GM12878 (cell line): Measurements from ENCODE around the gene PHETA2.

Source experiments
- BHLHE40 ChIP-seq, 2 experiments: fragments of 450-650 bp in 1 of 2; IDR thresholded peaks; 2 replicates each; pipeline ENCODE4 v1.6.1; 2011 to 2017; ENCODE audit warnings: low read depth in 2 of 2, borderline replicate concordance in 1 of 2, improper control_type of control experiment in 1 of 2, low read length in 1 of 2, mild to moderate bottlenecking in 1 of 2
- CREM ChIP-seq: IDR thresholded peaks from 2 replicates; pipeline ENCODE4 v1.6.1; 2014; ENCODE audit warnings: antibody characterized with exemption, low read depth
- CTCF ChIP-seq, 3 experiments: IDR thresholded peaks in 2 of 3; conservative IDR thresholded peaks in 1 of 3; 2 replicates each; pipeline ENCODE4 v1.5.1; 2011; ENCODE audit warnings: low read depth in 3 of 3, low read length in 3 of 3, mild to moderate bottlenecking in 3 of 3, control low read depth in 2 of 3, moderate library complexity in 2 of 3, inconsistent platforms in 1 of 3, mixed read lengths in 1 of 3; ENCODE audit not compliant: control insufficient read depth in 2 of 3, insufficient read depth in 1 of 3; ENCODE audit errors: extremely low read depth in 1 of 3
- EP300 ChIP-seq, 2 experiments: fragments of 150-350 bp in 1 of 2; IDR thresholded peaks; 2 replicates each; pipeline ENCODE4 v1.6.1; 2011 to 2012; ENCODE audit warnings: low read depth in 2 of 2, low read length in 2 of 2, borderline replicate concordance in 1 of 2, improper control_type of control experiment in 1 of 2, inconsistent platforms in 1 of 2; ENCODE audit not compliant: control insufficient read depth in 1 of 2
- EZH2 ChIP-seq: IDR thresholded peaks from 2 replicates; pipeline ENCODE4 v1.6.1; 2012; ENCODE audit warnings: low read depth, mild to moderate bottlenecking, control low read depth, inconsistent platforms, low read length, borderline replicate concordance; ENCODE audit not compliant: control insufficient read depth
- HCFC1 ChIP-seq: fragments of 150-350 bp; IDR thresholded peaks from 2 replicates; pipeline ENCODE4 v1.6.1; 2014; ENCODE audit warnings: low read length
- MYC ChIP-seq: IDR thresholded peaks from 2 replicates; pipeline ENCODE4 v1.6.1; 2011; ENCODE audit warnings: mild to moderate bottlenecking, low read length, moderate library complexity, inconsistent platforms; ENCODE audit not compliant: insufficient read depth, insufficient replicate concordance, insufficient read length, severe bottlenecking
- POLR2A ChIP-seq: IDR thresholded peaks from 2 replicates; pipeline ENCODE4 v1.6.1; 2011; ENCODE audit warnings: low read depth, mild to moderate bottlenecking, low read length
- SMC3 ChIP-seq: IDR thresholded peaks from 2 replicates; pipeline ENCODE4 v1.6.1; 2011; ENCODE audit warnings: low read length, improper control_type of control experiment, borderline replicate concordance
- SP1 ChIP-seq: IDR thresholded peaks from one replicate; pipeline ENCODE4 v1.6.1; 2011; ENCODE audit warnings: low read depth, low read length
- TARDBP ChIP-seq: IDR thresholded peaks from 2 replicates; pipeline ENCODE4 v1.6.1; 2016; ENCODE audit warnings: borderline replicate concordance
- TCF3 ChIP-seq: IDR thresholded peaks from 2 replicates; pipeline ENCODE4 v1.6.1; 2012; ENCODE audit warnings: low read depth, mild to moderate bottlenecking, low read length, borderline replicate concordance; ENCODE audit not compliant: insufficient read depth
- TF ChIP-seq, protein P1 (sequence below): IDR thresholded peaks from 2 replicates; pipeline ENCODE4 v1.6.1; 2011; ENCODE audit warnings: low read depth, mild to moderate bottlenecking, low read length, moderate library complexity, borderline replicate concordance; ENCODE audit errors: extremely low read depth

- TF ChIP-seq CTCF (IDR thresholded peaks at IDR 0.05 in 2 of 3, conservative IDR thresholded peaks at IDR 0.05 in 1 of 3; ENCODE audit: control insufficient read depth in 2 of 3, extremely low read depth in 1 of 3, insufficient read depth in 1 of 3, low read depth in 3 of 3, low read length in 3 of 3): peak in 2 of 3 experiments; percentile 36 to 54; a peak in 4 of 6 replicates
- TF ChIP-seq, protein P1, sequence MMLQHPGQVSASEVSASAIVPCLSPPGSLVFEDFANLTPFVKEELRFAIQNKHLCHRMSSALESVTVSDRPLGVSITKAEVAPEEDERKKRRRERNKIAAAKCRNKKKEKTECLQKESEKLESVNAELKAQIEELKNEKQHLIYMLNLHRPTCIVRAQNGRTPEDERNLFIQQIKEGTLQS: no peak
- TF ChIP-seq BHLHE40 (IDR thresholded peaks at IDR 0.05; ENCODE audit: borderline replicate concordance in 1 of 2, low read depth in 2 of 2, low read length in 1 of 2): no peak
- TF ChIP-seq EZH2: no peak
- TF ChIP-seq EP300 (IDR thresholded peaks at IDR 0.05; ENCODE audit: borderline replicate concordance in 1 of 2, control insufficient read depth in 1 of 2, low read depth in 2 of 2, low read length in 2 of 2): no peak
- TF ChIP-seq MYC: no peak
- no peak for TF ChIP-seq HCFC1
- peak; percentile 68 for TF ChIP-seq POLR2A
- no peak for TF ChIP-seq CREM
- no peak for TF ChIP-seq SP1
- no peak for TF ChIP-seq SMC3
- TF ChIP-seq TCF3: no peak
- TF ChIP-seq TARDBP: no peak
Measured at GRCh38 chr22:42074132-42074811, at the start of gene PHETA2.
